GM19023 (cell line): ENCODE results near the gene PRLR.
"Not testable (repeated sequence)": the region's sequence is repeated elsewhere in the genome, so short reads cannot be mapped to it uniquely, and the experiment has no call there.

Source experiments
- ATAC-seq: cut with Tn5 transposase; IDR thresholded peaks from one replicate; pipeline ENCODE4 v1.9.1; 2021; ENCODE audit warnings: mild to moderate bottlenecking, moderate library complexity; ENCODE audit not compliant: unreplicated experiment

PRLR gene

GRCh38 chr5:35133186-35133585 lies 97.1 kb downstream of the PRLR start:
- ATAC-seq, result no peak

GRCh38 chr5:35131723-35132122 lies 98.6 kb downstream of the PRLR start:
- ATAC-seq, result no peak

GRCh38 chr5:35129921-35130485 lies 100.3 kb downstream of the PRLR start:
- no peak for ATAC-seq

- ATAC-seq, result no peak
Observed at GRCh38 chr5:35129276-35129675, 101.0 kb downstream of the PRLR start.

GRCh38 chr5:35127006-35127405 lies 103.3 kb downstream of the PRLR start:
- ATAC-seq, result no peak

GRCh38 chr5:35125746-35126145 lies 104.5 kb downstream of the PRLR start:
- ATAC-seq, result no peak

GRCh38 chr5:35124932-35125331 lies 105.4 kb downstream of the PRLR start:
- no peak for ATAC-seq

GRCh38 chr5:35122819-35123218 lies 107.5 kb downstream of the PRLR start:
- no peak for ATAC-seq

- ATAC-seq, result no peak
Observed at GRCh38 chr5:35120715-35121114, 109.6 kb downstream of the PRLR start.

- no peak for ATAC-seq
Observed at GRCh38 chr5:35117967-35118366, 112.3 kb downstream of the PRLR start.

- no peak for ATAC-seq
Observed at GRCh38 chr5:35115920-35116319, 114.4 kb downstream of the PRLR start.

- ATAC-seq, result no peak
Observed at GRCh38 chr5:35114698-35115097, 115.6 kb downstream of the PRLR start.

- no peak for ATAC-seq
Observed at GRCh38 chr5:35112300-35112699, 118.0 kb downstream of the PRLR start.

- not testable (repeated sequence) for ATAC-seq
Observed at GRCh38 chr5:35104550-35104949, 125.7 kb downstream of the PRLR start.

GRCh38 chr5:35103637-35104299 lies 126.5 kb downstream of the PRLR start:
- no peak for ATAC-seq

GRCh38 chr5:35101720-35102119 lies 128.6 kb downstream of the PRLR start:
- not testable (repeated sequence) for ATAC-seq

GRCh38 chr5:35101016-35101415 lies 129.3 kb downstream of the PRLR start:
- no peak for ATAC-seq

GRCh38 chr5:35098214-35098613 lies 132.1 kb downstream of the PRLR start:
- peak; percentile 79 for ATAC-seq

- no peak for ATAC-seq
Observed at GRCh38 chr5:35096932-35097331, 133.4 kb downstream of the PRLR start.

GRCh38 chr5:35096216-35096615 lies 134.1 kb downstream of the PRLR start:
- no peak for ATAC-seq

GRCh38 chr5:35095366-35095765 lies 134.9 kb downstream of the PRLR start:
- ATAC-seq, result no peak

GRCh38 chr5:35094948-35095347 lies 135.3 kb downstream of the PRLR start:
- ATAC-seq, result no peak

- ATAC-seq, result no peak
Observed at GRCh38 chr5:35092703-35093102, 137.6 kb downstream of the PRLR start.
